ENCODE measurements around the gene DCAF6. TPM values are rescaled to one million over a fixed set of nuclear protein-coding genes. Genes with fewer than 3 reads are reported as not detected.

Gene DCAF6
- total RNA-seq, 1 experiment from 2014 or later: 31.9 TPM

GRCh38 chr1:167912294-167912693, 24.2 kb upstream of the DCAF6 start:
- no TSS peak for BruUV-seq (replicated peaks)
- ChIA-PET CTCF (no interaction called here), POLR2A (ENCODE audit: low non-redundant PET) (no interaction called here)
- H3K9me3 ChIP-seq (ENCODE audit: low read depth, low read length, poor library complexity, severe bottlenecking): peaks cover 8% of the 10 kb centered on the region
- H3K4me1 ChIP-seq (ENCODE audit: insufficient read depth, low read length, poor library complexity, severe bottlenecking): no peaks in the 10 kb centered on the region
- no peak for DNase-seq (ENCODE audit: low spot score)
- no peaks in the 10 kb centered on the region for H3K27me3 ChIP-seq (replicated peaks; ENCODE audit: insufficient read depth, low read depth, low read length, poor library complexity)
- no peaks in the 10 kb centered on the region for H3K36me3 ChIP-seq (ENCODE audit: insufficient read depth, low read length, poor library complexity, severe bottlenecking)
- TF ChIP-seq EZH2 (IDR thresholded peaks at IDR 0.05; ENCODE audit: borderline replicate concordance, low read depth, low read length, poor library complexity, severe bottlenecking) (no peak), CTCF (conservative IDR thresholded peaks at IDR 0.05; ENCODE audit: low read depth, low read length) (no peak)
- intact Hi-C loops (cut with micrococcal nuclease; ENCODE audit: unreplicated experiment): no loop called here
- H3K4me3 ChIP-seq (ENCODE audit: low read depth, low read length, poor library complexity, severe bottlenecking): no peak overlapping the region
- H3K27ac ChIP-seq (ENCODE audit: low read depth, low read length, poor library complexity, severe bottlenecking): no peak overlapping the region

- CTCF ChIA-PET: no interaction called here
- intact Hi-C loops (cut with micrococcal nuclease; ENCODE audit: unreplicated experiment): no loop called here
These were observed 22.5 kb upstream of the DCAF6 start, which contains the start of gene ADCY10 for GRCh38 chr1:167913895-167914496. Gene ADCY10 (minus strand): TSS chr1:167914134. CDS start chr1:167905140, 8,994 bp downstream.

GRCh38 chr1:167915569-167915968, 20.9 kb upstream of the DCAF6 start:
- POLR2A ChIA-PET (ENCODE audit: low non-redundant PET): no interaction called here
- BruUV-seq (replicated peaks): no TSS peak
- intact Hi-C loops (cut with micrococcal nuclease; ENCODE audit: unreplicated experiment): no loop called here
- no peaks in the 10 kb centered on the region for H3K4me1 ChIP-seq (ENCODE audit: insufficient read depth, low read length, poor library complexity, severe bottlenecking)
- H3K4me3 ChIP-seq (ENCODE audit: low read depth, low read length, poor library complexity, severe bottlenecking): no peak overlapping the region
- H3K27ac ChIP-seq (ENCODE audit: low read depth, low read length, poor library complexity, severe bottlenecking): no peak overlapping the region
- DNase-seq (ENCODE audit: low spot score): no peak
- CTCF ChIA-PET: no interaction called here
- H3K36me3 ChIP-seq (ENCODE audit: insufficient read depth, low read length, poor library complexity, severe bottlenecking): no peaks in the 10 kb centered on the region
- no peaks in the 10 kb centered on the region for H3K27me3 ChIP-seq (replicated peaks; ENCODE audit: insufficient read depth, low read depth, low read length, poor library complexity)
- no peaks in the 10 kb centered on the region for H3K9me3 ChIP-seq (ENCODE audit: low read depth, low read length, poor library complexity, severe bottlenecking)
- no peak for TF ChIP-seq EZH2 (IDR thresholded peaks at IDR 0.05; ENCODE audit: borderline replicate concordance, low read depth, low read length, poor library complexity, severe bottlenecking)
- TF ChIP-seq CTCF (conservative IDR thresholded peaks at IDR 0.05; ENCODE audit: low read depth, low read length): no peak

More at GRCh38 chr1:167913895-167914496, 22.5 kb upstream of the DCAF6 start, which contains the start of gene ADCY10:
- BruUV-seq (replicated peaks): no TSS peak
- no peak within 1 kb of the TSS for H3K27ac ChIP-seq (ENCODE audit: low read depth, low read length, poor library complexity, severe bottlenecking)
- DNase-seq (ENCODE audit: low spot score): no peak
- H3K4me1 ChIP-seq (ENCODE audit: insufficient read depth, low read length, poor library complexity, severe bottlenecking): no peaks in the 10 kb centered on the region
- POLR2A ChIA-PET (ENCODE audit: low non-redundant PET): no interaction called here
- H3K36me3 ChIP-seq (ENCODE audit: insufficient read depth, low read length, poor library complexity, severe bottlenecking): no peaks in the 10 kb centered on the region
- H3K9me3 ChIP-seq (ENCODE audit: low read depth, low read length, poor library complexity, severe bottlenecking): peaks cover 7% of the 10 kb centered on the region
- no peak for TF ChIP-seq CTCF (conservative IDR thresholded peaks at IDR 0.05; ENCODE audit: low read depth, low read length)
- TF ChIP-seq EZH2 (IDR thresholded peaks at IDR 0.05; ENCODE audit: borderline replicate concordance, low read depth, low read length, poor library complexity, severe bottlenecking): no peak
- no peaks in the 10 kb centered on the region for H3K27me3 ChIP-seq (replicated peaks; ENCODE audit: insufficient read depth, low read depth, low read length, poor library complexity)
- no peak within 1 kb of the TSS for H3K4me3 ChIP-seq (ENCODE audit: low read depth, low read length, poor library complexity, severe bottlenecking)
